GM13976 (cell line): ENCODE measurements around the gene THAP4.

Source experiments
- DNase-seq: peaks from one replicate; pipeline ENCODE4 v3.0.0; 2012; ENCODE audit warnings: low spot score
- in situ Hi-C: fragments of 300-500 bp; cut with MboI; formaldehyde crosslinking; loops from one replicate; pipeline ENCODE4 v1.12.0; 2022; ENCODE audit warnings: low sequenced_read_pairs, mixed read lengths, inconsistent platforms; ENCODE audit not compliant: unreplicated experiment
- TF ChIP-seq, protein P1 (sequence below): IDR thresholded peaks from 2 replicates; pipeline ENCODE4 v1.5.1; 2012; ENCODE audit warnings: borderline replicate concordance, mild to moderate bottlenecking; ENCODE audit not compliant: insufficient read depth; ENCODE audit errors: extremely low read depth, missing control alignments, control extremely low read depth

THAP4 gene

DNA sequence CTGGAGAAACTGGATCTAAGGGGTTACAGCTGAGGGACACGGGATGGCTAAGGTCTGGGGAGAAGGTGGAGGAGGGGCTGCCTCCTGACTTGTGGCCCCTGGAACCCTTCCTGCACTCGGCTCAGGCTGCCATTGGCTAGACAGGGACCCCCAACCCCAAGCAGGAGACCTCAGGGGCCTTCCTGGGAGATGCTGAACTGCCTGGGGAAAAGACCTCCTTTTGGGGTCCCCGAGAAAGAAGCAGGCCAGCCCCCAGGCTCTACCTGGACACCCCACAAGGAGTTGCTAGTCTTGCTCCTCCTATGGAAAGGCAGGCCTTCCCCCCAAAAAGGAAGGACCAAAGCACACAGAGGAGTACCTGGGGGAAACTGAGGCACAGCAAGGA, 88.5 kb downstream of the THAP4 start:
- DNase-seq: no peak
- TF ChIP-seq, protein P1, sequence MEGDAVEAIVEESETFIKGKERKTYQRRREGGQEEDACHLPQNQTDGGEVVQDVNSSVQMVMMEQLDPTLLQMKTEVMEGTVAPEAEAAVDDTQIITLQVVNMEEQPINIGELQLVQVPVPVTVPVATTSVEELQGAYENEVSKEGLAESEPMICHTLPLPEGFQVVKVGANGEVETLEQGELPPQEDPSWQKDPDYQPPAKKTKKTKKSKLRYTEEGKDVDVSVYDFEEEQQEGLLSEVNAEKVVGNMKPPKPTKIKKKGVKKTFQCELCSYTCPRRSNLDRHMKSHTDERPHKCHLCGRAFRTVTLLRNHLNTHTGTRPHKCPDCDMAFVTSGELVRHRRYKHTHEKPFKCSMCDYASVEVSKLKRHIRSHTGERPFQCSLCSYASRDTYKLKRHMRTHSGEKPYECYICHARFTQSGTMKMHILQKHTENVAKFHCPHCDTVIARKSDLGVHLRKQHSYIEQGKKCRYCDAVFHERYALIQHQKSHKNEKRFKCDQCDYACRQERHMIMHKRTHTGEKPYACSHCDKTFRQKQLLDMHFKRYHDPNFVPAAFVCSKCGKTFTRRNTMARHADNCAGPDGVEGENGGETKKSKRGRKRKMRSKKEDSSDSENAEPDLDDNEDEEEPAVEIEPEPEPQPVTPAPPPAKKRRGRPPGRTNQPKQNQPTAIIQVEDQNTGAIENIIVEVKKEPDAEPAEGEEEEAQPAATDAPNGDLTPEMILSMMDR: no peak
- in situ Hi-C loops: no loop called here

DNA sequence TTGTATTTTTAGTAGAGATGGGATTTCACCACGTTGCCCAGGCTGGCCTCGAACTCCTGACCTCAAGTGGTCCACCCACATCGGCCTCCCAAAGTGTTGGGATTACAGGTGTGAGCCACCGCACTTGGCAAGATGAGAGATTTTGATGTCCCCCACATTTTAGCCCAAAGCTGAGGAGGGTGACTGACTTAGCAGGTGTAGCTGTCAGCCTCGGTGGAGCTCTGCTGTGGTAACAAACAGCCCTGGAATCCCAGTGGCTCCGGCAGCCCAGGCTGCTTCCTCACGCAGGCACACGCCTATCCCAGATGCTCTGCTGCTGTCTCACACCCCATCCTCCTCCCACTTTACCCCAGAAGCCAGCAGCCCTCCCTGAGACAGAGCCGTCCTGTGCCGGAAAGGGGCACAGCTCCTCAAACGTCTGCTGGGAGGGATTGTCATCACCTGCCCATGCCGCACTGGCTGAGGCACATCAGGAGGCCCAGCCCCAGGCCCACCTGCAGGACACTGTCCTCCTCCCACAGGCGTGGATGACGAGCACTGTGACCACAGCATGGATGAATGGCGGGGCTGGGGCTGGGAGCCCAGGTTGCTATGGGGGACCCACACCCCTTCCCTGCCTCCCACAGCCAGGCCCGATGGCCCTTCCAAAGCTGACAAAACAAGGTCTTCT, 89.0 kb downstream of the THAP4 start:
- in situ Hi-C loops: no loop called here
- no peak for DNase-seq
- TF ChIP-seq, protein P1: no peak

GRCh38 chr2:241546771-241547498, 90.0 kb downstream of the THAP4 start:
- TF ChIP-seq, protein P1: no peak
- no peak for DNase-seq
- in situ Hi-C loops: no loop called here

GRCh38 chr2:241545523-241546473, 91.2 kb downstream of the THAP4 start:
- TF ChIP-seq, protein P1: no peak
- in situ Hi-C loops: no loop called here
- DNase-seq: peak; percentile 9

DNA sequence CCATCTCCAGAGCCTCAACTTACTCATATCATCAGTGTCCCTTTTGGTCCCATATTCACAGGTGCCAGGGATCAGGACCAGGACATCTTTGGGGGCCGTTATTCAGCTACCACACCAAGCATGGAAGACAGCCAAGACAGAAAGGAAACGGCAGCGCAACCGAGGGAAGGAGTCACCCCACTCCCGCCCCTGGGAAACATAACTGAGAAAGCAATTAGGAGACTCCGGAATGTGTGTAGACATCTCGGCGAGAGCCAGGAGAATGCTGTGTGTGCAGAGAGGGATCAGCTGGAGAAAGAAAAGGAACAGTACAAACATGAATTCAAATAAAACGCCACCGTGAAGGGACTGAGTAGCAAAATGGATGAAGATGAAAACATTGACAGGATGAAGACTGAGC, 91.9 kb downstream of the THAP4 start:
- peak; percentile 8 for DNase-seq
- TF ChIP-seq, protein P1: no peak
- in situ Hi-C loops: no loop called here

DNA sequence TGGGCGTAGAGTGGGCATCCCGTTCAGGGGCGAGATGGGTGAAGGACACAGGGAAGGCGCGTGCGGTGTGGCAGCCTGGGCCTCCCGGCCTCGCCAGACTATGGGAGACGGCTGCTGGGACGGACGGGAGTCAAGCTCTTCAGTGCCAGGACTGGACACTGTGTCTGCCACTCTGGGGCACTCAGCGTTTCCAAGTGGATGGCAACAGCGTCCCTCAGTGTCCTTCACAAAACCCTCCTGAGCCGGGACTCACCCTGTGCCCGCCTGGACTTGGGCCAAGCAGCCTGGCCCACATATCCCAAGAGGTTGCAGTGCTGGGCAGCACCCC, 94.7 kb downstream of the THAP4 start:
- TF ChIP-seq, protein P1: no peak
- in situ Hi-C loops: no loop called here
- DNase-seq: no peak
